Tibial nerve (tissue), 4 donors: ENCODE measurements around the gene STARD10. TPM values are rescaled to one million over a fixed set of nuclear protein-coding genes. Genes with fewer than 3 reads are reported as not detected.

Experiments used
- DNase-seq, 2 donors: peaks; one replicate each; pipeline ENCODE4 v3.0.0-alpha.2; 2019; ENCODE audit warnings: low spot score in 2 of 2
- H3K27ac ChIP-seq, 4 donors: fragments of 200-600 bp; sonication (generic) in 3 of 4; one replicate each; pipeline ENCODE4 v1.5.1; 2017 to 2019; ENCODE audit warnings: mild to moderate bottlenecking in 1 of 4
- H3K27me3 ChIP-seq, 2 donors: fragments of 200-600 bp; sonication (generic) in 1 of 2; one replicate each; pipeline versions ENCODE4 v1.5.1 to v1.6.0; 2017 to 2019
- H3K36me3 ChIP-seq, 3 donors: fragments of 200-600 bp; sonication (generic); one replicate each; pipeline ENCODE4 v1.5.1; 2018 to 2019
- H3K4me1 ChIP-seq, 4 donors: fragments of 200-600 bp; sonication (generic) in 3 of 4; one replicate each; pipeline ENCODE4 v1.5.1; 2017 to 2019
- H3K4me3 ChIP-seq, 4 donors: fragments of 200-600 bp; sonication (generic) in 3 of 4; one replicate each; pipeline ENCODE4 v1.5.1; 2017 to 2019; ENCODE audit warnings: mild to moderate bottlenecking in 1 of 4, moderate library complexity in 1 of 4
- H3K9me3 ChIP-seq, 4 donors: fragments of 200-600 bp; sonication (generic) in 3 of 4; one replicate each; pipeline ENCODE4 v1.5.1; 2017 to 2019
- CTCF ChIP-seq, 5 experiments: fragments of 200-600 bp in 3 of 5; fragments of 450-650 bp in 2 of 5; sonication (generic) in 3 of 5; IDR thresholded peaks; one replicate each; pipeline ENCODE4 v1.5.1; 2016 to 2019; ENCODE audit warnings: antibody characterized with exemption in 5 of 5, mild to moderate bottlenecking in 3 of 5, moderate library complexity in 2 of 5
- EP300 ChIP-seq, 2 donors: sonication (generic); formaldehyde crosslinking; IDR thresholded peaks; one replicate each; pipeline ENCODE4 v1.6.1; 2017; ENCODE audit warnings: antibody characterized with exemption in 2 of 2, mild to moderate bottlenecking in 1 of 2
- POLR2A ChIP-seq, 2 donors: fragments of 450-650 bp; IDR thresholded peaks; one replicate each; pipeline ENCODE4 v1.6.1; 2017; ENCODE audit warnings: antibody characterized with exemption in 2 of 2, mild to moderate bottlenecking in 2 of 2, moderate library complexity in 2 of 2
- WGBS, 2 donors: methylation state at CpG; one replicate each; pipeline ENCODE4 v1.1.5; 2018; 5-methylcytosine and 5-hydroxymethylcytosine counted together
- small RNA-seq: library from RNA; depleted of rRNA; stranded (forward); fragments of <200 nt; gene quantifications from one replicate; pipeline ENCODE3, GENCODE V24; 2016
- total RNA-seq, 4 donors: library from RNA; depleted of rRNA; stranded (reverse); fragments of >200 nt; gene quantifications; one replicate each; pipeline ENCODE4 v1.1.0, GENCODE V29; 2016

STARD10 gene
- total RNA-seq, 4 donors from 2014 or later: 19.4 to 31.5 (median 23.7) TPM

GRCh38 chr11:72707032-72707431, 86.8 kb downstream of the STARD10 start:
- peaks cover 0 to 82% (median 27%) of the 10 kb centered on the region in 3 donors for H3K36me3 ChIP-seq

GRCh38 chr11:72706579-72706978, 87.3 kb downstream of the STARD10 start:
- WGBS, 2 donors: 79 to 82% methylated on average over 5 of the region's 5 CpGs
- Histone ChIP-seq H3K27me3 (no peaks in the 10 kb centered on the region), H3K27ac (no peak overlapping the region), H3K36me3 (peaks cover 0 to 86% (median 27%) of the 10 kb centered on the region in 3 donors), H3K4me3 (no peak overlapping the region), H3K9me3 (no peaks in the 10 kb centered on the region), H3K4me1 (peaks cover 0 to 45% (median 22%) of the 10 kb centered on the region in 4 donors)
- TF ChIP-seq CTCF (IDR thresholded peaks at IDR 0.05) (no peak), EP300 (IDR thresholded peaks at IDR 0.05) (no peak), POLR2A (IDR thresholded peaks at IDR 0.05) (no peak)
- DNase-seq: no peak

More at GRCh38 chr11:72707032-72707431, 86.8 kb downstream of the STARD10 start:
- DNase-seq: no peak
- Histone ChIP-seq H3K4me3 (no peak overlapping the region), H3K4me1 (peaks cover 0 to 43% (median 23%) of the 10 kb centered on the region in 4 donors), H3K27me3 (no peaks in the 10 kb centered on the region), H3K27ac (no peak overlapping the region), H3K9me3 (no peaks in the 10 kb centered on the region)
- 96 to 97% methylated on average over 5 to 8 of the region's 9 CpGs for WGBS, 2 donors
- TF ChIP-seq CTCF (IDR thresholded peaks at IDR 0.05) (no peak), POLR2A (IDR thresholded peaks at IDR 0.05) (no peak), EP300 (IDR thresholded peaks at IDR 0.05) (no peak)

- DNase-seq: no peak
- Histone ChIP-seq H3K36me3 (peaks cover 0 to 88% (median 23%) of the 10 kb centered on the region in 3 donors), H3K27me3 (no peaks in the 10 kb centered on the region), H3K9me3 (no peaks in the 10 kb centered on the region), H3K27ac (no peak overlapping the region), H3K4me1 (peaks cover 0 to 53% (median 22%) of the 10 kb centered on the region in 4 donors), H3K4me3 (no peak overlapping the region)
- TF ChIP-seq CTCF (IDR thresholded peaks at IDR 0.05) (no peak), EP300 (IDR thresholded peaks at IDR 0.05) (no peak), POLR2A (IDR thresholded peaks at IDR 0.05) (no peak)
- WGBS, 2 donors: 66 to 73% methylated on average over 12 of the region's 12 CpGs
Measured at GRCh38 chr11:72705442-72706365, 88.1 kb downstream of the STARD10 start.

- H3K9me3 ChIP-seq: no peaks in the 10 kb centered on the region
- peaks cover 0 to 53% (median 22%) of the 10 kb centered on the region in 4 donors for H3K4me1 ChIP-seq
- H3K27me3 ChIP-seq: no peaks in the 10 kb centered on the region
- H3K4me3 ChIP-seq: no peak overlapping the region
- H3K27ac ChIP-seq: peak overlapping the region in 1 of 4 donors; percentile 82
- H3K36me3 ChIP-seq: peaks cover 0 to 87% (median 23%) of the 10 kb centered on the region in 3 donors
- TF ChIP-seq CTCF (IDR thresholded peaks at IDR 0.05): no peak
- TF ChIP-seq POLR2A (IDR thresholded peaks at IDR 0.05): no peak
- no peak for TF ChIP-seq EP300 (IDR thresholded peaks at IDR 0.05)
- DNase-seq: no peak
- 46 to 54% methylated on average over 4 of the region's 4 CpGs for WGBS, 2 donors
Measured at GRCh38 chr11:72704783-72705265, 89.0 kb downstream of the STARD10 start.

Small RNA genes within 50 kb of the gene (small RNA-seq; reads per million reads assigned to genes)
- gene MIR4692 (not detected), gene RF00019 (not detected)

Other genes starting within 250 kb of the STARD10 start
- gene PDE2A, start 119.6 kb downstream of the STARD10 start, total RNA-seq: 10 to 100 TPM; 30.3 to 75.7 (median 43.1) TPM
- 100 to 1,000 TPM; 104 to 151 (median 149) TPM for gene ARAP1, start 41.6 kb downstream of the STARD10 start, total RNA-seq
- gene ATG16L2, start 20.4 kb upstream of the STARD10 start, total RNA-seq: 10 to 100 TPM; 26.9 to 60.0 (median 36.6) TPM